Tongue (tissue), 2 donors: ENCODE results near the gene UNKL. TPM values are rescaled to one million over a fixed set of nuclear protein-coding genes. Genes with fewer than 3 reads are reported as not detected.

Experiments
- DNase-seq: peaks from one replicate; pipeline ENCODE4 v3.0.0-alpha.2; 2015
- total RNA-seq: library from RNA; depleted of rRNA; stranded (reverse); fragments of >200 nt; gene quantifications from one replicate; pipeline ENCODE4 v1.2.3, GENCODE V29; 2014

The UNKL gene
- total RNA-seq, 1 donor from 2014 or later = 11.5 TPM

GRCh38 chr16:1375741-1376410 lies 38.6 kb downstream of the UNKL start:
- DNase-seq = no peak

DNA sequence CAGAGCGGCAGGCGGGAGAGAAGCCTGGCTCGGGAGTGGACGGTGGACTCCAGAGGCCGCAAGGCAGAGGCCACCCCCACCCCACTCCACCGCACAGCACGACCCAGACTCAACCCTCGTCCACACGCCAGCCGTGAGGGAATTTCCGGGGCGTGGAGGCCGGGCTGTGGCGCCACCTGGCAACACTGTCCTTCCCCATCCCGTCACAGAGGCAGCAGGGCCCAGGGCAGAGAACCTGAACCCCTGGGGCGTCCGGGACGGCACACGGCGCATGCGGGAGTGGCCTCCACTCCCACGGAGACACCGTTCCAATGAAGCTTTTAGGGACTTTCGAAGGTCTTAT lies 39.2 kb downstream of the UNKL start:
- no peak for DNase-seq

DNA sequence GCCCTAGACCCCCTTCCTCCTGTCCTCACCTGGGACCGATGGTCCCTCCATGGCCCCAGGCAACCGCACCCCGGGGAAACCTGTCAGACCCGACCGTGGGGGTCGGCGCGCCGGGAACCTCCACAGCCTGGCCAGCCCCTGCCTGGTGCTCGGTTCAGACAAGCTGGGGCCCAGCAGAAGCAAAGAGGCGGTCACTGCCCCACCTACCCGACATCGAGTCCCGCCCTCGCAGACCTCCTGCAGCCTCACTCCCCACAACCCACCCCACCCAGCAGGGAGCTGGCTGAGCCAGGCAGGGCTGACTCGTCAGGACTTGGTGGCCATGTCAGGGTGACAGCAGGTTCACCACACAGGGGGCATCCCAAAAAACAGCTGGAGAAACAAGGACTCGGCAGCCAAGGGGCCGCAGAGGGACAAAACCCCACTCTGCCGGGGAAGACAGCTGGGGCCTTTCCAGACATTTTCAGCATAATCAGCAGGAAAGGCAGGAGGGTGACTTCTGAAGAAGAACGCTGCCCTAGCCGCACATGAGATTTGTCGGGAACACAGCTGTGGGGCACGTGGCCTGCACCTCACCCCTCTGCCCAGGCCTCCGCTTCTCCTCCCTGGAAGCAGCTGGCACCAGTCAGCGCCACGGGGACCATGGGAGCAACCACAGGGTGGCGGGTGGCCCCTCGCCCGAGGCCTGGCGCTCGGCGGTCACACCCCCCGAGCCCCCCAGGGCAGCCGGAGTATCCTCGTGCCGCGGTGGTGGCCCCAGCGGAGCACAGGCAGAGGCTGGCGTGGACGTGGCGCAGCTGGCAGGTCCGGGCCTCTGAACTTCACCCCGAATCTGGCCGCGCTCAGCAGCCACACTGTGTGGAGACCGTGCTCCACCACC lies 39.8 kb downstream of the UNKL start:
- no peak for DNase-seq

GRCh38 chr16:1372292-1372950 lies 42.1 kb downstream of the UNKL start:
- DNase-seq = no peak

GRCh38 chr16:1371054-1371978 lies 43.2 kb downstream of the UNKL start:
- no peak for DNase-seq

DNA sequence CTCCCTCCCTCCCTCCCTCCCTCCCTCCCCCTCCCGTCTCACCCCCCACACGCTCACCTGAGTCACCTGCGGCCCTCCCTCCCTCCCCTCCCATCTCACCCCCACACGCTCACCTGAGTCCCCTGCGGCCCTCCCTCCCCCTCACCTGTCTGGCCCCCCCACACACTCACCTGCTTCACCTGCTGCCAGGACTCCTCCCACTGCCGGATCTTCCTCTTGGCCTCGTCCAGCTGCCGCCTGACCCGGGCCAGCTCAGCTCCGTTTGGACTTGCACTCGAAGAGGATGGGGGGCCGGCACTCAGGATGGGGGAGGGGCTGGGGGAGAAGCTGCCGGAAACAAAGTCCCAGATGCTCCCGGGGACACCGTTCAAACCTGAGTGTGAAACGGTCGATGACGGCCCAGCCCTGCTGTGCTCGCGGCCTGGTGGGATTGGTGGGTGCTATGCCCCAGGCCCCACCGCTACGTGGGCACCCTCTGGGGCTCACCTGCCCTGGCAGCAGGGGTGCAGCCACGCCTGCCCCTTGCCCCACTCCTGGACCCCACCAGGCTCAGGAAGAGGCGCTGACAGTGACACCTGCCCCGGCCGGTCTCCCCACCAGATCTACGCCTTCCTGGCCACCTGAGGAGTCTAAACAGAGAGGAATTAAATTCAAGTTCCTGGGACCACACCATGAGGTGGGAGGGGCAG lies 46.9 kb downstream of the UNKL start:
- DNase-seq = no peak

GRCh38 chr16:1366712-1367299 lies 47.7 kb downstream of the UNKL start:
- DNase-seq = no peak

GRCh38 chr16:1366060-1366711 lies 48.3 kb downstream of the UNKL start:
- DNase-seq = no peak

DNA sequence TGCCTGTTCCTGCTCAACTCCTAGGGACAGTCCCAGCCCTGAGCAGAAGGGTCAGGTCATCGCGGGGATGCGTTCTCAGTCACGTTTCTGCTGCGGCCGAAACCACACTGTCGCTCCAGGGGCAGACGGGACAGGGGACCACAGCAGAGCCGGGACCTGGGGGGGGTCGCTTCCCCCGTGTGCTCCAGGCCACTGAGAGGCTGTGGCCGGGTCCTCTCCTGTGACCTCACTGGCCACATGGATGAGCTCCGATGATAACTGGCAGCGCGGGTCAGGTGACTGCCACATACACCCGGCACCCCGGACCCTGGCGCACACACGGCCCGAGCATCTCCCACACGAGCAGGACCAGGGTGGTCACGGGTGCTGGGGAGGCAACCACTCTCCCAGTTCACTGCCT lies 50.0 kb downstream of the UNKL start:
- no peak for DNase-seq

GRCh38 chr16:1363501-1364041 lies 50.9 kb downstream of the UNKL start:
- peak; percentile 44 for DNase-seq

DNA sequence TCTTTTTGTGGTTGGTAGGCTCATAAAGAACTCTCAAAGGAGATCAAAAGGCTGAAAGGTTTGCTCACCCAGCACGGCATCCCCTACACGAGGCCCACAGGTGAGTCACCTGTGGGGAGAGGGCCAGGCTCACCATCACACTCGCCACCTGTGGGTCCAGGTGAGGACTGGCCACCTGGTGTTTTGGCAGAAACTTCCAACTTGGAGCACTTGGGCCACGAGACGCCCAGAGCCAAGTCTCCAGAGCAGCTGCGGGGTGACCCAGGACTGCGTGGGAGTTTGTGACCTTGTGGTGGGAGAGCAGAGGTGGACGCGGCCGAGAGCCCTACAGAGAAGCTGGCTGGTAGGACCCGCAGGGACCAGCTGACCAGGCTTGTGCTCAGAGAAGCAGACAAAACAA lies 51.7 kb downstream of the UNKL start:
- DNase-seq = no peak

DNA sequence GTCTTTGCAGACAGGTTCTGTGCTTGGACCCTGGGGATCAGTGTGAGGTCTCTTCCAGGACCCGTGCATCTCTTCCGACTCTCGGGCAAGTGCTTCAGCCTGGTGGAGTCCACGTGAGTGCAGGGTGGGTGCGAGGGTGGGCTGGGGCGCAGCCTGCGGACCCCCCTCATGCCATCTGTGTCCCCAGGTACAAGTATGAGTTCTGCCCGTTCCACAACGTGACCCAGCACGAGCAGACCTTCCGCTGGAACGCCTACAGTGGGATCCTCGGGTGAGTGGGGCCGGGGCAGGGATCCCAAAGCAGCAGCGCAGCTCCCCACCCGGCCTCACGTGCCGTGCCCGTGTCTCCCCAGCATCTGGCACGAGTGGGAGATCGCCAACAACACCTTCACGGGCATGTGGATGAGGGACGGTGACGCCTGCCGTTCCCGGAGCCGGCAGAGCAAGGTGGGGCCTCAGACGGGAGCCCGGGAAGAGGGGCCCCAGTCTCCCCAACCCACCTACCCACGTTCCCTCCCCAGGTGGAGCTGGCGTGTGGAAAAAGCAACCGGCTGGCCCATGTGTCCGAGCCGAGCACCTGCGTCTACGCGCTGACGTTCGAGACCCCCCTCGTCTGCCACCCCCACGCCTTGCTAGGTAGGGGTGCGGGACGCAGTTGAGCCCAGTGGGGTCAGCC lies 52.7 kb downstream of the UNKL start:
- no peak for DNase-seq

DNA sequence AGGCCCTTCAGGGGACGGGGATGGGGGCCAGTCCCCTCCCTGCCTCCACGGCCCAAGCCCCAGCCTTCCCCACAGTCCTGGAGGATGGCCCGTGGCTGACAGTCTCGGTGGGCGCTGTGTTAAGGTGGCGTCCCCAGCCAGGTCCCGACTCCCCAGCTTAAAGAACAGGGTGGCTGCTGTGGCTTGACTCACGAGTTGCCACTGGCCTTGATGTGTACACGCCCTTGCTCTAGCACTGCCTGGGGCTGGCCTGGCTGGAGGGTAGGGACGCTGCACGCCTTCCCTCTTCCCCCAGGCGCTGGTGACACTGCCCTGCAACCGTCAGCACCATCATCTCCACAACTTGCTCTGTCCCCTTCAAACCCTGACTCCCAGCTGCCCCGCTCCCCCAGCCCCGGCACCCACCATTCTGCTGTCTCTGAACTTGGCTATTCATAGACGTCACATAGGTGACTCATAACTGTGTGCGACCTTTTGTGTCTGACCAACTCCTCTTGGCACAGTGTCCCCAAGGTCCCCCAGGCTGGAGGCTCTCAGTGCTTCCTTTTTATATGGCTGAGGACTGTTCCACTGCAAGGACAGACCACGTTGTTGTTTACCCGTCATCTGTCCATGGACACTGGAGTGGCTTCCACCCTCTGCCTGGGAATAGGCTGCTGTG lies 56.5 kb downstream of the UNKL start:
- DNase-seq = no peak

- no peak for DNase-seq
Observed at GRCh38 chr16:1356061-1356900, 58.2 kb downstream of the UNKL start.

DNA sequence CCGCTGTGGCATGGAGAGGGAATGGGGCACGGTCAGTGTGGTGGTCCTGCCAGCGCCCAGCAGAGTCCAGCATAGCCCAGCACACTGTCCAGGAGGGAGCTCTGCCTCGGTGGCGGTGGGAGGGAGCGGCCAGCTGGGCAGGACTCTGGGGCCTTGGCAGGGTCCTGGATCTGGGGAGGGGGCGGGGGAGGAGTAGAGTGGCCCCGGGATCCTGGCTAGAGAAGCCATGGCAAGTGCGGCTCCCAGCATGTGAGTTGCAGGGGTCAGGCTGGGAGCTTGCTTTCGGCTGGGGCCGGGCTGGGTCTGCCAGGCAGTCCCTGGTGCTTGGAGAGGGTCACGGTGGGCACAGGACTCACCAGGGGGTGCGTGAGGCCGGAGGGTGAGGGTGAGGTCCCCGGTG lies 58.9 kb downstream of the UNKL start:
- DNase-seq = no peak

DNA sequence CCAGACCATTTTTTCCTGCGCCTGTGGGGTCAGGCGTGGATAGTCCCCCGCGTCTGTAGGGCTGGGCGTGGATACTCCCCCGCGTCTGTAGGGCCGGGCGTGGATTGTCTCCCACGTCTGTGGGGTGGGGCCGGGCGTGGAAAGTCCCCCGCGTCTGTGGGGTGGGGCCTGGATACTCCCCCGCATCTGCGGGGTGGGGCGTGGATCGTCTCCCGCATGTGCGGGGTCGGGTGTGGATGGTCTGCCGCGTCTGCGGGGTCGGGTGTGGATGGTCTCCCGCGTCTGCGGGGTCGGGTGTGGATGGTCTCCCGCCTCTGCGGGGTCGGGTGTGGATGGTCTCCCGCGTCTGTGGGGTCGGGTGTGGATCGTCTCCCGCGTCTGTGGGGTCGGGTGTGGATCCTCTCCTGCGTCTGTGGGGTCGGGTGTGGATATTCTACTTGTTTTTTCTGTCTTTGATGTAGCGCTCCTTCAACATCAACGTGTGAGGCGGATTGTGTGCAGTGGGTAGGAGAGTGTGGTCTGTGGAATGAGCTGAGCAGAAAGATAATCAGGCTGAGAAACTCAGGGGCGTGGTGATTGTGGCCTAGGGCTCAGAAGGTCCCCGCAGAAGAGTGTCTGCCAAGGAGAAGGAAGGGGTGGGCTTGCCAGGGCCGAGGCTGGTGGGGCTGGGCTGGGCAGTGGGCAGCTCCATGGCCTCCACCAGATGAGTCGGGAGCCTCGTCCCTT lies 59.5 kb downstream of the UNKL start:
- DNase-seq = no peak

DNA sequence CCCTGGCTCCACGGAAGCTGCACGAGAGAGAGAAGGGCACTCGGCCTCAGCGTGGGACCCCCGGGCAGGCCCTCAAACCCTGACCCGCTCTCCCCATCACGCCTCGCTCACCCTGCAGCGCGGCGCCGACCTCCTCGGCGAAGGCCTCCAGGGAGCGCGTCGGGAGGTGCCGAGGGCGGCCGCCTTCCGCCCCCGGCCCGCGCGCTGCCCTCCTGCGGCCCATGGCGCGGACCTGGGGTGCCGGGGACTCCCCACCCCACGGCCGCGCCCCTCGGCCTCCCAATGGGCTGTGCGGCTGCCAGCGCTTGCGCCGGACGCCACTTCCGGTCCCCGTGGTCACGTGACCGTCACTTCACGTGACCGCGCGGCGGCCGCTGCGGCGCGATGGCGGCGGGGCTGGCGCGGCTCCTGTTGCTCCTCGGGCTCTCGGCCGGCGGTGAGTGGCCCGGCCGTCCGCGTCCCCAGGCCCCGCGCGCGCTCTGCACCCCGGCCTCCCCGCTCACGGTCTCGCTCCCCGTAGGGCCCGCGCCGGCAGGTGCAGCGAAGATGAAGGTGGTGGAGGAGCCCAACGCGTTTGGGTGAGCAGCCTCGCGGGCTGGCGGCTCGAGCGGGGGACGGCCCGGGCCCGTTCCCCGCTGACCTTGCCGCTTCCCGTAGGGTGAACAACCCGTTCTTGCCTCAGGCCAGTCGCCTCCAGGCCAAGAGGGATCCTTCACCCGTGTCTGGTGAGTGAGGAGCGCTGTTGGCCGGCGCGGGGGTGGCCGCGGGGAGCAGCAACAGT lies 62.7 kb downstream of the UNKL start, which contains the start of the genes GNPTG and TSR3:
TSS of gene GNPTG (plus strand) at position 350 of the 781 bp plus-strand sequence. CDS start at position 385, 35 bp downstream.
TSS of gene TSR3 (minus strand) at position 297 of the 781 bp plus-strand sequence. CDS start at position 223, 74 bp downstream.
- peak; percentile 92 for DNase-seq
